Heart right ventricle (tissue), 16 donors: ENCODE results near the gene STK36. TPM values are rescaled to one million over a fixed set of nuclear protein-coding genes. Genes with fewer than 3 reads are reported as not detected.

Source experiments
- ATAC-seq, 8 donors: fragments of 200-7000 bp; cut with Tn5 transposase; one replicate each; pipeline ENCODE4 v1.9.1; 2020; ENCODE audit warnings: mild to moderate bottlenecking in 8 of 8, moderate library complexity in 8 of 8, moderate number of reproducible peaks in 1 of 8
- DNase-seq, 2 donors: peaks; one replicate each; pipeline ENCODE4 v3.0.0-alpha.2; 2020
- H3K27ac ChIP-seq, 10 donors: fragments of 200-600 bp; sonication (generic) in 2 of 10; one replicate each; pipeline versions ENCODE4 v1.5.0 to v1.8.0; 2020 to 2022; ENCODE audit warnings: mild to moderate bottlenecking in 3 of 10
- H3K27me3 ChIP-seq, 7 donors: fragments of 200-600 bp; one replicate each; pipeline ENCODE4 v1.8.0; 2021 to 2022; ENCODE audit warnings: mild to moderate bottlenecking in 2 of 7
- H3K36me3 ChIP-seq, 9 donors: fragments of 200-600 bp; sonication (generic) in 1 of 9; one replicate each; pipeline versions ENCODE4 v1.5.0 to v1.8.0; 2020 to 2022; ENCODE audit warnings: mild to moderate bottlenecking in 2 of 9
- H3K4me1 ChIP-seq, 9 donors: fragments of 200-600 bp; sonication (generic) in 1 of 9; one replicate each; pipeline versions ENCODE4 v1.5.0 to v1.8.0; 2020 to 2022; ENCODE audit warnings: mild to moderate bottlenecking in 4 of 9
- H3K4me3 ChIP-seq, 10 donors: fragments of 200-600 bp; sonication (generic) in 2 of 10; one replicate each; pipeline versions ENCODE4 v1.5.0 to v1.8.0; 2020 to 2022; ENCODE audit warnings: mild to moderate bottlenecking in 7 of 10, moderate library complexity in 2 of 10
- H3K9me3 ChIP-seq, 11 donors: fragments of 200-600 bp in 10 of 11; sonication (generic) in 2 of 11; one replicate each; pipeline versions ENCODE4 v1.5.0 to v1.8.0; 2013 to 2022; ENCODE audit warnings: mild to moderate bottlenecking in 2 of 11, control low read depth in 1 of 11, moderate library complexity in 1 of 11
- CTCF ChIP-seq, 9 donors: fragments of 200-600 bp; sonication (generic) in 2 of 9; IDR thresholded peaks; one replicate each; pipeline versions ENCODE4 v1.5.0 to v1.8.0; 2021 to 2022; ENCODE audit warnings: antibody characterized with exemption in 9 of 9, mild to moderate bottlenecking in 5 of 9, moderate library complexity in 1 of 9
- WGBS, 2 donors: extraction: QIAGEN DNeasy Blood & Tissue Kit; methylation state at CpG; one replicate each; pipeline ENCODE4 v1.1.7; 2013; ENCODE audit warnings: inconsistent platforms in 1 of 2; 5-methylcytosine and 5-hydroxymethylcytosine counted together
- intact Hi-C, 10 donors: fragments of 100-400 bp; cut with DNase I; formaldehyde crosslinking; loops; one replicate each; pipeline versions ENCODE4 v1.11.1 to v1.14.2; 2022
- polyA plus RNA-seq, 2 donors: library from polyadenylated mRNA; stranded (reverse); fragments of 200-250 nt; gene quantifications; one replicate each; pipeline ENCODE4 v1.2.3, GENCODE V29; 2013
- total RNA-seq, 10 donors: library from RNA; stranded (reverse); fragmentation: NEBNext Ultra II Directional in 3 of 10; extraction: Animal tissue kit (Norgen Biotek cat#: 25700) in 3 of 10; gene quantifications; one replicate each; pipeline versions ENCODE4 v1.2.1 to v1.2.4, GENCODE V29; 2021 to 2023
- donor health status: Arrhythmogenic right ventricular cardiomyopathy.
- donor health status: ischemic (EF 13 %, LVEDD 7.1; RV severe dilation, severe dysfunction).
- donor health status: healthy with polysubstance abuse.
- donor health status: DM: no; HTN: yes; CAD: no.
- donor health status: DM: no; HTN: no; CAD: no.
- donor health status: ischemic (EF 25% LVEDD 6.9; RV normal size, moderate dysfunction).
- donor health status: ischemic (EF 25% LVEDD 5.7; RV mildly dilated, moderate dysfunction).
- donor health status: healthy.
- donor health status: DM: yes; HTN: yes; CAD: no.
- donor health status: Ischemic cardiomyopathy.
- donor health status: ischemic (EF 35%, LVEDD 5.7; RV mildly dilated, moderate dysfunction).
- donor health status: nonischemic (EF 11% LVEDD 7.7; RV severe dilation, severe dysfunction).
- donor health status: DM: yes; HTN: yes; CAD: no.
- donor health status: PGD.
- donor health status: ischemic (EF 29% LVEDD 5.4; RV normal size, mild dysfunction).
- donor health status: nonischemic (EF 23%, LVEDD 6.1; RV moderate dilation, normal function).

STK36 gene
- total and polyA plus RNA-seq, 12 donors, result 4.2 to 18.8 (median 6.9) TPM

DNA sequence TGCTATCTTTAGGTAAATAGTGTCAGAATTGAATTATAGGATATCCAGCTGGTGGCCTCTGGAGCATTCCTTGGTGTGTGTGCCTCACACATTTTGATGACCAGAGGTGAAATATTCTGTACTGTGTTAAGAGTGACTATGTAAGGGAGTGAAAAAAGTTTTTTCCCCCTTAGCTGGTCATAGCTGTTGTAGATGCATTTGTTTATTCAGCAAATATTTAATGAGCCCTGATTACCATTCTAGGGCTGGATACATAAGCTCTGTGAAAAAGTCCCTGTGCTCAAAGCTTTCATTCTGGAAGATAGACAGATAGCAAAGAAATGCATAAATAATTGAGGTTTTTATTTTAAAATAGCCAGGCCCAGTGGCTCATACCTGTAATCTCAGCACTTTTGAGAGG, 49.6 kb downstream of the STK36 start:
- H3K27me3 ChIP-seq, result no peaks in the 10 kb centered on the region
- intact Hi-C loops, result loop anchor here in 1 of 10 donors (10.0 kb wide), 1 partner anchor 123 kb away; no protein-coding TSS in a partner anchor
- H3K36me3 ChIP-seq, result peaks cover 0 to 11% (median 0%) of the 10 kb centered on the region in 9 donors
- H3K27ac ChIP-seq, result no peak overlapping the region
- peaks cover 0 to 19% (median 0%) of the 10 kb centered on the region in 9 donors for H3K4me1 ChIP-seq
- H3K4me3 ChIP-seq, result no peak overlapping the region
- ATAC-seq (no peak), DNase-seq (no peak)
- no peak for TF ChIP-seq CTCF (IDR thresholded peaks at IDR 0.05)
- peaks cover 0 to 22% (median 7%) of the 10 kb centered on the region in 11 donors for H3K9me3 ChIP-seq

DNA sequence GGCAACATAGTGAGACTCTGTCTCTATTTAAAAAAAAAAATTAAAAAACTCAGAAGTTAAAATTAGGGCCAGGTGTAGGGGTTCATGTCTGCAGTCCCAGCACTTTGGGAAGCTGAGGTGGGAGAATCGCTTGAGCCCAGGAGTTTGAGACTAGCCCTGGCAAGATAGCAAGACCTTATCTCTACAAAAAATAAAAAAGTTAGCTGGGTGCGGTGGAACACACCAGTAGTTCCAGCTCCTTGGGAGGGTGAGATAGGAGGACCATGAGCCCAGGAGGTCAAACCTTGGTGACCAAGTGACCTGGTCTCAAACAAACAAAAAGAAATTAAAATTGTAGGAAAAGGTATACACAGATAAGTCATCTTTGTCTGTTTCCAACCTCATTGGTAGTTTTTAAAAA, 50.0 kb downstream of the STK36 start:
- Histone ChIP-seq H3K4me1 (peaks cover 0 to 16% (median 0%) of the 10 kb centered on the region in 9 donors), H3K27ac (no peak overlapping the region), H3K9me3 (peaks cover 0 to 27% (median 7%) of the 10 kb centered on the region in 11 donors), H3K4me3 (no peak overlapping the region), H3K36me3 (peaks cover 0 to 9% (median 0%) of the 10 kb centered on the region in 9 donors), H3K27me3 (no peaks in the 10 kb centered on the region)
- 71 to 82% methylated on average over 2 of the region's 2 CpGs for WGBS, 2 donors
- DNase-seq, result no peak
- no peak for TF ChIP-seq CTCF (IDR thresholded peaks at IDR 0.05)
- intact Hi-C loops, result loop anchor here in 1 of 10 donors (10.0 kb wide), 1 partner anchor 123 kb away; no protein-coding TSS in a partner anchor
- ATAC-seq, result no peak

DNA sequence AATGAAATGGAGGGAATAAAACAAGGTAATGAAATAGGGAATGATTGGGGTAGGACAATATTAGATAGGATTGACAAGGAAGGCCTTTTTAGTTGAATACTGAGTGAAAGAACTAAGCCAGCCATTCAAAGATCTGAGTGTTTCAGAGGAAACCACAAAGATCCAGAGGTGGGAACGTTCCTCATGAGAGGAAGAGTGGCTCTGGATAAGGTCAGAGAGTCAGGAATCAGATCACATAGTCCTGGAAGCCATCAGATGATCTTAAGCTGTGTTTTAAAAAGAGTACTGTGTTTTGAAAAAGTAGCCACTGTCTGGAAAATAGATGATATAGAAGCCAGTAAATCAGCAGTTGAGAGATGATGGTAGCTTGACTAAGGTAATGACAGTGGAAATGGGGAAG, 50.5 kb downstream of the STK36 start:
- Histone ChIP-seq H3K4me3 (no peak overlapping the region), H3K36me3 (peaks cover 0 to 10% (median 0%) of the 10 kb centered on the region in 9 donors), H3K9me3 (peaks cover 0 to 31% (median 7%) of the 10 kb centered on the region in 11 donors), H3K27ac (peak overlapping the region in 1 of 10 donors; percentile 7), H3K27me3 (no peaks in the 10 kb centered on the region), H3K4me1 (peaks cover 0 to 12% (median 0%) of the 10 kb centered on the region in 9 donors)
- DNase-seq (no peak), ATAC-seq (no peak)
- intact Hi-C loops, result loop anchor here in 1 of 10 donors (10.0 kb wide), 1 partner anchor 122 kb away; no protein-coding TSS in a partner anchor
- WGBS, 2 donors, result 23 to 49% methylated on average over 1 of the region's 1 CpG
- no peak for TF ChIP-seq CTCF (IDR thresholded peaks at IDR 0.05)

- peaks cover 0 to 37% (median 7%) of the 10 kb centered on the region in 11 donors for H3K9me3 ChIP-seq
- ATAC-seq (no peak), DNase-seq (no peak)
- H3K27ac ChIP-seq, result peak overlapping the region in 1 of 10 donors; percentile 7
- H3K36me3 ChIP-seq, result peaks cover 0 to 14% (median 0%) of the 10 kb centered on the region in 9 donors
- peaks cover 0 to 11% (median 0%) of the 10 kb centered on the region in 9 donors for H3K4me1 ChIP-seq
- 50 to 63% methylated on average over 1 of the region's 1 CpG for WGBS, 2 donors
- H3K27me3 ChIP-seq, result no peaks in the 10 kb centered on the region
- intact Hi-C loops, result loop anchor here in 1 of 10 donors (10.0 kb wide), 1 partner anchor 122 kb away; no protein-coding TSS in a partner anchor
- no peak for TF ChIP-seq CTCF (IDR thresholded peaks at IDR 0.05)
- no peak overlapping the region for H3K4me3 ChIP-seq
These were observed 51.2 kb downstream of the STK36 start for GRCh38 chr2:218722876-218723785.
